OCI-LY3 (cell line): Measurements from ENCODE around the gene D2HGDH.

ENCODE experiments used
- EZH2phosphoT487 ChIP-seq: fragments of 200-600 bp; shearing (Covaris generic); IDR thresholded peaks from 2 replicates; pipeline ENCODE4 v1.6.1; 2018; ENCODE audit warnings: antibody characterized with exemption, mixed run types, low read depth
- TF ChIP-seq, protein P1 (sequence below): fragments of 200-600, 300-600 bp; sonication (generic); IDR thresholded peaks from 2 replicates; pipeline ENCODE4 v1.5.1; 2014; ENCODE audit warnings: antibody characterized with exemption, low read length, low read depth

DNA sequence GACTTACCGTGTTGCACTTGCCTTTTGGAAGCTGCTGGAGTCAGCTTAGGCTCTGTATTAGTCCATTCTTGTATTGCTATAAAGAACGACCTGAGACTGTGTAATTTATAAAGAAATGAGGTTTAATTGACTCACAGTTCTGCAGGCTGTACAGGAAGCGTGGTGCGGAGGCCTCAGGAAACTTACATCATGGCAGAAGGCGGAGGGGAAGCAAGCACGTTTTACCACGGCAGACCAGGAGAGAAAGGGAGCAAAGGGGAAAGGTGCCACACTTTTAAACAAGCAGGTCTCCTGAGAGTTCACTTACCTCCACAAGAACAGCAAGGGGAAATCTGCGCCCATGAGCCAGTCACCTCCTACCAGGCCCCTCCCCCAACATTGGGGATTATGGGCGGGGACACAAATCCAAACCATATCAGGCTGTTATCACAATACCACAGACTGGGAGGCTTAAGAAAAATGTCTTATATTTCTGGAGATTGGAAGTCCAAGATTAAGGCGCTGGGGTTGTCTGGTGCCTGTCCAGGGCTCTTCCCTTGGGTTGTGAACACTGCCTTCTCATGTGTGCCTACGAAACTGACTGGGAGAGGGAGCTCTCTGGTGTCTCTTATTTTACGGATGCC is 3.6 kb upstream of the D2HGDH start:
- TF ChIP-seq, protein P1, sequence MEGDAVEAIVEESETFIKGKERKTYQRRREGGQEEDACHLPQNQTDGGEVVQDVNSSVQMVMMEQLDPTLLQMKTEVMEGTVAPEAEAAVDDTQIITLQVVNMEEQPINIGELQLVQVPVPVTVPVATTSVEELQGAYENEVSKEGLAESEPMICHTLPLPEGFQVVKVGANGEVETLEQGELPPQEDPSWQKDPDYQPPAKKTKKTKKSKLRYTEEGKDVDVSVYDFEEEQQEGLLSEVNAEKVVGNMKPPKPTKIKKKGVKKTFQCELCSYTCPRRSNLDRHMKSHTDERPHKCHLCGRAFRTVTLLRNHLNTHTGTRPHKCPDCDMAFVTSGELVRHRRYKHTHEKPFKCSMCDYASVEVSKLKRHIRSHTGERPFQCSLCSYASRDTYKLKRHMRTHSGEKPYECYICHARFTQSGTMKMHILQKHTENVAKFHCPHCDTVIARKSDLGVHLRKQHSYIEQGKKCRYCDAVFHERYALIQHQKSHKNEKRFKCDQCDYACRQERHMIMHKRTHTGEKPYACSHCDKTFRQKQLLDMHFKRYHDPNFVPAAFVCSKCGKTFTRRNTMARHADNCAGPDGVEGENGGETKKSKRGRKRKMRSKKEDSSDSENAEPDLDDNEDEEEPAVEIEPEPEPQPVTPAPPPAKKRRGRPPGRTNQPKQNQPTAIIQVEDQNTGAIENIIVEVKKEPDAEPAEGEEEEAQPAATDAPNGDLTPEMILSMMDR, result no peak
- TF ChIP-seq EZH2phosphoT487, result no peak
